Islet of Langerhans (tissue), 1 donor: ENCODE data around the gene USH1C.

Experiments
- FAIRE-seq: peaks from one replicate; lab custom pipeline; 2011; peaks lifted over from hg19 to GRCh38; lab: Jason Lieb, UNC

The USH1C gene

GRCh38 chr11:17570034-17570433 lies 25.8 kb upstream of the USH1C start:
- no peak for FAIRE-seq

GRCh38 chr11:17568944-17569343 lies 24.7 kb upstream of the USH1C start:
- no peak for FAIRE-seq

- no peak for FAIRE-seq
Observed at GRCh38 chr11:17564687-17565042, 20.4 kb upstream of the USH1C start.

- no peak for FAIRE-seq
Observed at GRCh38 chr11:17563961-17564686, 19.9 kb upstream of the USH1C start.

GRCh38 chr11:17563231-17563646 lies 19.0 kb upstream of the USH1C start:
- no peak for FAIRE-seq

GRCh38 chr11:17561526-17561925 lies 17.3 kb upstream of the USH1C start:
- FAIRE-seq = no peak

- FAIRE-seq = no peak
Observed at GRCh38 chr11:17561111-17561415, 16.8 kb upstream of the USH1C start.

- FAIRE-seq = no peak
Observed at GRCh38 chr11:17560281-17561110, 16.3 kb upstream of the USH1C start.

GRCh38 chr11:17559341-17560087 lies 15.3 kb upstream of the USH1C start:
- FAIRE-seq = no peak

- FAIRE-seq = no peak
Observed at GRCh38 chr11:17558916-17559315, 14.7 kb upstream of the USH1C start.

GRCh38 chr11:17558025-17558780 lies 14.0 kb upstream of the USH1C start:
- FAIRE-seq = no peak

- FAIRE-seq = no peak
Observed at GRCh38 chr11:17556999-17557398, 12.8 kb upstream of the USH1C start.

GRCh38 chr11:17554487-17554886 lies 10.3 kb upstream of the USH1C start:
- no peak for FAIRE-seq

GRCh38 chr11:17553249-17553546 lies 9.0 kb upstream of the USH1C start:
- FAIRE-seq = no peak

- no peak for FAIRE-seq
Observed at GRCh38 chr11:17552392-17553248, 8.4 kb upstream of the USH1C start.

- FAIRE-seq = no peak
Observed at GRCh38 chr11:17552041-17552355, 7.8 kb upstream of the USH1C start.

- no peak for FAIRE-seq
Observed at GRCh38 chr11:17551347-17552040, 7.3 kb upstream of the USH1C start.

- no peak for FAIRE-seq
Observed at GRCh38 chr11:17550450-17551346, 6.5 kb upstream of the USH1C start.

- no peak for FAIRE-seq
Observed at GRCh38 chr11:17548444-17548843, 4.2 kb upstream of the USH1C start.

GRCh38 chr11:17547932-17548331 lies 3.7 kb upstream of the USH1C start:
- FAIRE-seq = no peak
